OCI-LY1 (cell line): ENCODE data around the gene NAA20.

Source experiments
- H2AFZ ChIP-seq: fragments of 200-600 bp; sonication (generic), shearing (Covaris generic); 2 replicates; pipeline ENCODE4 v1.6.0; 2014; ENCODE audit warnings: antibody characterized with exemption, mild to moderate bottlenecking, low read length
- H3F3A ChIP-seq: fragments of 200-600 bp; sonication (generic), shearing (Covaris generic); 2 replicates; pipeline ENCODE4 v1.6.0; 2014; ENCODE audit warnings: mild to moderate bottlenecking, antibody characterized with exemption, low read length, moderate library complexity; ENCODE audit not compliant: insufficient read depth
- H3K27ac ChIP-seq: fragments of 200-600 bp; sonication (generic); 2 replicates; pipeline ENCODE4 v1.5.1; 2014; ENCODE audit warnings: low read length, mixed run types, mild to moderate bottlenecking, low read depth; ENCODE audit not compliant: poor library complexity, severe bottlenecking
- H3K27me3 ChIP-seq: fragments of 200-600 bp; sonication (generic); 2 replicates; pipeline ENCODE4 v1.6.0; 2014; ENCODE audit warnings: antibody characterized with exemption, mild to moderate bottlenecking, low read length, moderate library complexity; ENCODE audit not compliant: insufficient read depth
- H3K36me3 ChIP-seq: fragments of 200-600 bp; sonication (generic); 2 replicates; pipeline ENCODE4 v1.6.1; 2014; ENCODE audit warnings: mild to moderate bottlenecking, antibody characterized with exemption, low read length, moderate library complexity, mixed read lengths; ENCODE audit not compliant: insufficient read depth
- H3K4me1 ChIP-seq: fragments of 200-600 bp; sonication (generic); 2 replicates; pipeline ENCODE4 v1.5.1; 2014; ENCODE audit warnings: mild to moderate bottlenecking, low read length, moderate library complexity; ENCODE audit not compliant: insufficient read depth, severe bottlenecking
- H3K4me2 ChIP-seq: fragments of 200-600 bp; sonication (generic), shearing (Covaris generic); 2 replicates; pipeline ENCODE4 v1.6.1; 2014; ENCODE audit warnings: low read length
- H3K4me3 ChIP-seq: fragments of 200-600 bp; sonication (generic); 2 replicates; pipeline ENCODE4 v1.5.1; 2014; ENCODE audit warnings: low read length, low read depth, mild to moderate bottlenecking, mixed read lengths; ENCODE audit not compliant: poor library complexity, severe bottlenecking
- H3K79me2 ChIP-seq: fragments of 200-600 bp; shearing (Covaris generic); 2 replicates; pipeline ENCODE4 v1.6.1; 2016; ENCODE audit warnings: mixed run types, low read length, mixed read lengths; ENCODE audit not compliant: insufficient read depth
- H3K9ac ChIP-seq: fragments of 200-600 bp; sonication (generic), shearing (Covaris generic); 2 replicates; pipeline ENCODE4 v1.6.1; 2014; ENCODE audit warnings: mild to moderate bottlenecking, low read length, mixed read lengths
- H3K9me2 ChIP-seq: fragments of 200-600 bp; sonication (generic), shearing (Covaris generic); 2 replicates; pipeline ENCODE4 v1.6.1; 2014; ENCODE audit warnings: low read depth, mild to moderate bottlenecking, low read length, mixed read lengths
- H3K9me3 ChIP-seq: fragments of 200-600 bp; shearing (Covaris generic); 2 replicates; pipeline ENCODE4 v1.6.1; 2014; ENCODE audit warnings: low read length, mixed read lengths
- H4K20me1 ChIP-seq: fragments of 200-600 bp; sonication (generic), shearing (Covaris generic); 2 replicates; pipeline ENCODE4 v1.6.0; 2016; ENCODE audit warnings: mild to moderate bottlenecking, low read length; ENCODE audit not compliant: insufficient read depth
- EZH2 ChIP-seq: fragments of 200-600 bp; sonication (generic), shearing (Covaris generic); IDR thresholded peaks from 2 replicates; pipeline ENCODE4 v1.8.0; 2017; ENCODE audit warnings: borderline replicate concordance, mixed run types, mild to moderate bottlenecking, antibody characterized with exemption, low read length, moderate library complexity, mixed read lengths
- TF ChIP-seq, protein P1 (sequence below): fragments of 200-600 bp; sonication (generic), shearing (Covaris generic); IDR thresholded peaks from 2 replicates; pipeline ENCODE4 v1.5.1; 2017; ENCODE audit warnings: mild to moderate bottlenecking, antibody characterized with exemption, low read length, moderate library complexity, mixed read lengths

Gene NAA20

GRCh38 chr20:20010639-20011500 is 6.3 kb upstream of the NAA20 start:
- H3K9me3 ChIP-seq: no peaks in the 10 kb centered on the region
- H2AFZ ChIP-seq: no peak overlapping the region
- no peak overlapping the region for H3K4me2 ChIP-seq
- no peaks in the 10 kb centered on the region for H3K79me2 ChIP-seq
- TF ChIP-seq, protein P1, sequence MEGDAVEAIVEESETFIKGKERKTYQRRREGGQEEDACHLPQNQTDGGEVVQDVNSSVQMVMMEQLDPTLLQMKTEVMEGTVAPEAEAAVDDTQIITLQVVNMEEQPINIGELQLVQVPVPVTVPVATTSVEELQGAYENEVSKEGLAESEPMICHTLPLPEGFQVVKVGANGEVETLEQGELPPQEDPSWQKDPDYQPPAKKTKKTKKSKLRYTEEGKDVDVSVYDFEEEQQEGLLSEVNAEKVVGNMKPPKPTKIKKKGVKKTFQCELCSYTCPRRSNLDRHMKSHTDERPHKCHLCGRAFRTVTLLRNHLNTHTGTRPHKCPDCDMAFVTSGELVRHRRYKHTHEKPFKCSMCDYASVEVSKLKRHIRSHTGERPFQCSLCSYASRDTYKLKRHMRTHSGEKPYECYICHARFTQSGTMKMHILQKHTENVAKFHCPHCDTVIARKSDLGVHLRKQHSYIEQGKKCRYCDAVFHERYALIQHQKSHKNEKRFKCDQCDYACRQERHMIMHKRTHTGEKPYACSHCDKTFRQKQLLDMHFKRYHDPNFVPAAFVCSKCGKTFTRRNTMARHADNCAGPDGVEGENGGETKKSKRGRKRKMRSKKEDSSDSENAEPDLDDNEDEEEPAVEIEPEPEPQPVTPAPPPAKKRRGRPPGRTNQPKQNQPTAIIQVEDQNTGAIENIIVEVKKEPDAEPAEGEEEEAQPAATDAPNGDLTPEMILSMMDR: no peak
- no peak for TF ChIP-seq EZH2
- H3K27ac ChIP-seq: no peak overlapping the region
- no peak overlapping the region for H3K4me3 ChIP-seq
- H3K4me1 ChIP-seq: no peaks in the 10 kb centered on the region
- no peaks in the 10 kb centered on the region for H3K9me2 ChIP-seq
- H4K20me1 ChIP-seq: no peaks in the 10 kb centered on the region
- H3K9ac ChIP-seq: no peak overlapping the region
- no peaks in the 10 kb centered on the region for H3F3A ChIP-seq
- no peaks in the 10 kb centered on the region for H3K27me3 ChIP-seq
- H3K36me3 ChIP-seq: no peaks in the 10 kb centered on the region

DNA sequence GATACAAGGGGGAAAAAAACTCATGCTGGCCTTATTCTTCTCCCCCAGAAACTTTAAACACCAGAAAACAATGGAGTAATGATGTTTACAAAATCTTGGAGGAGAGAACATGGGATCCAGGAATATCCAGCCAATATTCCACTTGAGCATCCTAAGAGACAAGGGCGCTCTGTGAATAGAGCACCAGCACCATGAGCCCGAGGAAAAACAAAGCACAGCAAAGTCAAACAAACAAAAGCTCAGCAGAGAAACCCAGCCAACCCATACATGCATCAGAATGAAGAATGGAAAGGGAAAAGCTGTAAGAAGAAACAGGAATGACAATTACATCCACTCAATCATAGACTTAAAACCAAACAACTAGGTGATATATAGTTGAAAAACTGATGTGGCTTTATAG is 4.6 kb upstream of the NAA20 start:
- no peak overlapping the region for H3K27ac ChIP-seq
- peaks cover 1% of the 10 kb centered on the region; the same call in 1 of the 2 replicates for H3K79me2 ChIP-seq
- no peaks in the 10 kb centered on the region for H3K27me3 ChIP-seq
- H3K4me1 ChIP-seq: peaks cover 5% of the 10 kb centered on the region
- H3F3A ChIP-seq: no peaks in the 10 kb centered on the region
- H3K4me2 ChIP-seq: no peak overlapping the region
- H3K9me2 ChIP-seq: no peaks in the 10 kb centered on the region
- no peaks in the 10 kb centered on the region for H3K36me3 ChIP-seq
- no peaks in the 10 kb centered on the region for H3K9me3 ChIP-seq
- H2AFZ ChIP-seq: no peak overlapping the region
- no peak overlapping the region for H3K9ac ChIP-seq
- no peak overlapping the region for H3K4me3 ChIP-seq
- no peaks in the 10 kb centered on the region for H4K20me1 ChIP-seq
- TF ChIP-seq, protein P1: no peak
- TF ChIP-seq EZH2: no peak

DNA sequence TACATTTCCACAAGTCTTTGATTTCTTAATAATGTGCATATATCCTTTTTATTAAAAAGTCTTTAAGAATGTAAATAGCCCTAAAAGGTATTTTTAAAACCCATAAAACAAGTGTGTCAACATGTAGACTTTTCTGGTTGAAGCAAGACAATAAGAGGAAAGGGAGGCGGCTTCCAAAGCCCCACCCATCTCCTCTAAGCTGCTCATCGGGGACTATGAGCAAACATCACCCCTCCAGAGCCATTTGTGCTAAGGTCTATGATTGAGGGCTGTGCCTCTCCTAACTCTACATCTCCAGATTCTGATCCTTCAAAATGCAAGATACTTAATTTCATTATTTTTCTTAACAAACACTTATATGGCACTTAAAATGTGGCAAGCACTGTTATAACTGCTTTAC is 2.5 kb upstream of the NAA20 start:
- no peaks in the 10 kb centered on the region for H3F3A ChIP-seq
- H2AFZ ChIP-seq: no peak overlapping the region
- H3K4me2 ChIP-seq: no peak overlapping the region
- H3K9me2 ChIP-seq: no peaks in the 10 kb centered on the region
- H3K27me3 ChIP-seq: no peaks in the 10 kb centered on the region
- no peak overlapping the region for H3K9ac ChIP-seq
- H4K20me1 ChIP-seq: no peaks in the 10 kb centered on the region
- H3K79me2 ChIP-seq: peaks cover 22% of the 10 kb centered on the region
- H3K4me1 ChIP-seq: peaks cover 24% of the 10 kb centered on the region
- no peaks in the 10 kb centered on the region for H3K9me3 ChIP-seq
- TF ChIP-seq, protein P1: no peak
- TF ChIP-seq EZH2: no peak
- H3K36me3 ChIP-seq: peaks cover 5% of the 10 kb centered on the region; the same call in 1 of the 2 replicates
- H3K4me3 ChIP-seq: no peak overlapping the region
- no peak overlapping the region for H3K27ac ChIP-seq
